ENCODE results near the gene CLBA1.
"Not testable (repeated sequence)": the region's sequence is repeated elsewhere in the genome, so short reads cannot be mapped to it uniquely, and the experiment has no call there.

CLBA1 gene

DNA sequence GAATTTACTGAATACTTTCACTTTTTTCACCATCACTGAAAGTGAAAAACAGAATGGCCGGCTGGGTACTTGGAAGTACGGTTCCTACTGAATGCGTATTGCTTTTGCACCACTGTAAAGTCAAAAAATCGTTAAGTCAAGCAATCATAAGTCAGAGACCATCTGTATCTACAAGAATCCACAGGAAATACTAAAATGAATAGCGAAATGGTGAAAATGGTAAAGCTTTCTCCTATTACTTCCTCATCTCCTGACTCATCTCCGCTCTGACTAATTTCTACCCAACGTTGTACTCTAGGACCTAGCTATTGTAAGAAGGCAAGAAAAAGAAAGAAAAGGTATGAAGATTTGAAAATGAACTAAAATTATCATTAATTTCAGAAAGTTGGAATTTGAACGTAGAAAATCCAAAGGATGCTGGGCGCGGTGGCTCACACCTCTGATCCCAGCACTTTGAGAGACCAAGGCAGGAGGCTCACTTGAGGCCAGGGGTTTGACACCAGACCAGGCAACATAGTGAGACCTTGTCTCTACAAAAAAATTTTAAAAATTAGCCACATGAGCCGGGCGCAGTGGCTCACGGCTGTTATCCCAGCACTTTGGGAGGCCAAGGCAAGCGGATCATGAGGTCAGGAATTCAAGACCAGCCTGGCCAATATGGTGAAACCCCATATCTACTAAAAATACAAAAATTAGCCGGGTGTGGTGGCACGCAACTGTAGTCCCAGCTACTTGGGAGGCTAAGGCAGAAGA is 40.6 kb downstream of the CLBA1 start:
- DNase-seq, result no peak

- no peak for DNase-seq
Measured at GRCh38 chr14:105026802-105027563, 41.4 kb downstream of the CLBA1 start.

DNA sequence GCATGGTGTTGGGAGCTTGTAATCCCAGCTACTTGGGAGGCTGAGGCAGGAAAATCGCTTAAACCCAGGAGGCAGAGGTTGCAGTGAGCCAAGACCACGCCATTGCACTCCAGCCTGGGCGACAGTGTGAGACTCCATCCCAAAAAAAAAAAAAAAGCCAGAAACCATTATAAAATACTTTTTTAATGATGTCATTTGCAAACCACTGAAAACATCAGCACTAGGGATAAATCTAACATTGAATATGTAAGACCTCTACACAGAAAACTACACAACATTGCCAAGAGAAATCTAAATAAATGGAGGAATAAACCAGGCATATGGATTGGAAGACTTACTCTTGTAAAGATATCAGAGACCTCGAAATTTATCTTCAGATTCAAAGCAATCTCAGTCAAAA is 42.1 kb downstream of the CLBA1 start:
- DNase-seq, result not testable (repeated sequence)

DNA sequence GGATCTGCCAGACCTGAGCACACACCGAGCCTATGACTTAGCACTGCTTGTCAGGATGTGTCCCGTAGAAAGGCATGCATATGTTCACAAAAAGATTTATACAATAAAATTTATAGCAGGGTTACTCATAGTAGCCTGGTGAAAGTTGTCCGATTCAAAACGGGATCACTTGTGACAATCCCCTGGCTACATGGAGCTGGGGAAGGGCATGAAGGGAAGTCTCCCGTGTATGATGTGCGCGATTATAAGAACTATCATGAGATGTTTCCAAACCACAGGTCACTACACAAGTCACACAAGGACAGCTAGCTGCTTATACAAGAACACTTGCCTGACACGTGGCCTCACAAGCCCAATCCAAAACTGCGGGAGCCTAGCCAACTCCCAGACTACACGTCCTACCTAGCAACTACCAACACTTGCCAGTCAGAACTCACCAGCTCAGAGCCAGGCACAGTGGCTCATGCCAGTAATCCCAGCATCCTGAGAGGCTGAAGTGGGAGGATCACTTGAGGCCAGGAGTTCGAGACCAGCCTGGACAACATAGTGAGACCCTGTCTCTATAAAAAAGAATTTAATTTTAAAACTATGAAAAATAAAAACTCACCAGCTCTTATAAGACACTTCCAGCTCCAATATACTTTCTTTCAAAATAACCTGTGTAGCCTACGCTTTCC is 42.8 kb downstream of the CLBA1 start:
- no peak for DNase-seq

DNA sequence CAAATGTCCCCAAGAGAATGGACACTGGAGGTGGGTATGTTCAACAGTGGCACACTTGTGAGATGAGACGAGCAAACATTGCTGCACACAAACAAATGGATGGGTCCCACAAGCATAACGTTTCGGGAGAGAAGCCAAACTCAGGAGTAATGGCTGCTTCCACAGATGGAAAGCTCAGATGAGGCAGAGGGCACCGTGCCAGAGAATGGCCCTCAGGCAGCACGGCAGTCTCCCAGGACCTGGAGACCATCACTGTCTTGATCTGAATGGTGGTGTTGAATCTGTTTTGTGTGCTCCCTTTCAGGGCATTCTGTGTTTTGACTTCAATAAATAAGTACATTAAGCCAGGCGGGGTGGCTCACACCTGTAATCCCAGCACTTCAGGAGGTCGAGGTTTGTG is 43.8 kb downstream of the CLBA1 start:
- DNase-seq, result no peak

DNA sequence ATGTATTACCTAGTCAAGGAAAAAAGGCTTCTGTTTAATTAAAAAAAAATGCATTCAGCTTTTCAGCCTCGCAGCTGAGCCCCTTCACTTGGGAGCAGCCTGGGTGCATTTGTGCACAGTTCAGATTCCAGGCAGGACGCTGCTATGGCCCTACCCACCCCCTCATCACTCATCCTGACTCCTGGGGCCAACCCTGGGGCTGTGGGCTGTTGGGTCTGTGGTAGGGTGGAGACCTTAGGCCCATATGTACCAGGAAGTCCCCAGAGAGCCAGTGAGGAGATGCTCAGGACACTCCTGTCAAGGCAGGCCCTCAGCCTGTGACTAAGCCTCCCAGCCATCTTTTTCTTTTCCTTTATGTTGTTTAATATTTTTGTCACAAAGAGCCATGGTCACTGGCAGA is 44.6 kb downstream of the CLBA1 start:
- DNase-seq, result no peak

DNA sequence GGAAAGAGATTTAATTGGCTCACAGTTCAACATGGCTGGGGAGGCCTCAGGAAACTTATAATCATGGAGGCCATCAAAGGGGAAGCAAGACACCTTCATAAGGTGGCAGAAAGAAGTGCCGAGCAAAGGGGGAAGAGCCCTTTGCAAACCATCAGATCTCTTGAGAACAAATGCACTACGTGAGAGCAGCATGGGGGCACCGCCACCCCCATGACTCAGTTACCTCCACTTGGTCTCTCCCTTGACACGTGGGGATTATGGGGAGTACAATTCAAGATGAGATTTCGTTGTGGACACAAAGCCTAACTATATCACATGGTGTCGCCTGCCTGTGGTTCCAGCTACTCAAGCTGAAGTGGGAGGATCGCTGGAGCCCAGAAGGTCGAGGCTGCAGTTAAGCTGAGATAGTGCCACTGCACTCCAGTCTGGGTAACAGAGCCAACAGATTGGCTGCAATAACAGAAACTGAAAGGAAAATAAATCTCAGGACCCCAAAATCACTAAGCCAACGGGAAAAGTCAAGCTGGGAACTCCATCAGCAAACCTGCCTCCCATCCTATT is 45.3 kb downstream of the CLBA1 start:
- no peak for DNase-seq

DNA sequence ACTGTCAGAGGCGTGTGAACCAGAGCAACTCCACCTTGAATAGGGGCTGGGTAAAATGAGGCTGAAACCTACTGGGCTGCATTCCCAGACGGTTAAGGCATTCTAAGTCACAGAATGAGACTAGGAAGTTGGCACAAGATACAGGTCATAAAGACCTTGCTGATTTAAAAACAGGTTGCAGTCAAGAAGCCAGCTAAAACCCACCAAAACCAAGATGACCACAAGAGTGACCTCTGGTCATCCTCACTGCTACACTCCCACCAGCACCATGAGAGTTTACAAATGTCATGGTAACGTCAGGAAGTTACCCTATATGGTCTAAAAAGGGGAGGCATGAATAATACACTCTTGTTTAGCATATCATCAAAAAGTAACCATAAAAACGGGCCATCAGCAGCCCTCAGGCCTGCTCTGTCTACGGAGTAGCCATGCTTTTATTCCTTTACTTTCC is 46.9 kb downstream of the CLBA1 start:
- peak; percentile 70 for DNase-seq

GRCh38 chr14:105033412-105033900 is 47.9 kb downstream of the CLBA1 start:
- DNase-seq, result not testable (repeated sequence)

- no peak for DNase-seq
Measured at GRCh38 chr14:105034315-105035039, 48.9 kb downstream of the CLBA1 start.

- DNase-seq, result not testable (repeated sequence)
Measured at GRCh38 chr14:105035616-105036015, 50.0 kb downstream of the CLBA1 start.

GRCh38 chr14:105039458-105040205 is 54.0 kb downstream of the CLBA1 start:
- no peak for DNase-seq

DNA sequence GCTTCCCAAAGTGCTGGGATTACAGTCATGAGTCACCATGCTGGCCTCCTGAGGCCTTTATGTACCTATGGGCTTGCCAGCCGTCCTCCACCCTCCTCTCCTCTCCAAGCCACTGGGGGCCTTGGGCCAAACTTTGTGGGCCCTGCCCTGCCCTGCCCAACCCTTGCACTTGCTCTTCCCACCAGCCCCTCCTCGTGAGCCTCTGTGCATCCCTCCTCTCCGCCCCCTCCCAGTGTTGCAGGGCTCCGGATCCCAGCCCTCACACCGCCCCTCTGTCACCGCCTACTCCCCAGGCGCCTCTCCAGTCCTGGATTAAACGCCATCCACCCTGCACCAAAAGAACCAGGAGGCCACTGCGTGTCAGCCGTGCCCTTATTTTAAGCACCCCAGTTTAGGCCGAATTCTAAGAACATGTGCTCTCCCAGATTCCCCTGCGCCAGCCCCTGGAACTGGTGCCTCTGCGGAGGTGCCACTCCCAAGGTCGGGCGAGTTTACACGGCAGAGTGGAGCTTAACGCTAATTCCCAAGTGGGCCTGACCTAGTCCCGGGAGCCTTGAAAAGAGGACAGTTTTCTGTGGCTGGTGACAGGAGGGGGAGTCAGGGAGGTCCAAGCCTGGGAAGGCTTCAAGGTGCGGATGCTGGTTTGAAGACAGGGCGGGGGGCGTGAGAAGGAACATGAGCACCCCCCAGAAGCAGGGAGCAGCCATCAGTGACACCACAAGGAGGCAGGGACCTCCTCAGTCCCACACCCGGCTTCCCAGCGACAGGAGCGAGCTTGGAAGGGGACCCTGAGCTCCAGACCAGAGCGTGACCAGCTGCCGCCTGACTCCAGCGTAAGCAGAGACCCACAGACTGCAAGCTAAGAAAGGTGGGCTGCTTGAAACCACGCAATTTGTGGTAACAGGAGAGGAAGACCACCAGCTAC is 56.5 kb downstream of the CLBA1 start:
- no peak for DNase-seq

GRCh38 chr14:105042813-105043212 is 57.2 kb downstream of the CLBA1 start:
- DNase-seq, result no peak

DNA sequence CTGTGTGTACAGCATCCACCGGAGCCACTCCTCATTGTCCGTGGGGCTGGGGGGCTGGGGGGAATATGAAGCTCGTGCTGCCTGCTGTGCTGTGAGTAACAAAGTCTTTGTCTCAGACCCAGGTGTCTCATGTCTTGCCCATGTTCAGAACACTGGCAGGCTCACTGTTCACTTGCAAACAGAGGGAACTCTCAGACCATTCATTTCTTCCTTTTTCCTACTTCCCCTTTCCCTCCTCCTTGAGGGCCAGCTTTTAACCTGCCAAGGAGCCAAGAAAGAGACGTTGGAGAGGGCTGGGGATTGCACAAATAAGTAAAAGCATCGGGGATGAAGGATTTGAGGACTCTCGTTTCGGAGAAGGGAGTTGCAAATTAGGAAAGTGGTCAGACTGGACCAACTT is 58.1 kb downstream of the CLBA1 start:
- no peak for DNase-seq
